Fibroblast of villous mesenchyme (primary cell): Measurements from ENCODE around the gene UCK1. TPM values are rescaled to one million over a fixed set of nuclear protein-coding genes. Genes with fewer than 3 reads are reported as not detected.
"Not testable (repeated sequence)": the region's sequence is repeated elsewhere in the genome, so short reads cannot be mapped to it uniquely, and the experiment has no call there.

Experiments used
- DNase-seq: peaks from one replicate; pipeline ENCODE4 v3.0.0-alpha.2; 2010; ENCODE audit warnings: low read depth
- H3K4me3 ChIP-seq: 2 replicates; pipeline ENCODE4 v1.5.1; 2011; ENCODE audit warnings: low read depth, mild to moderate bottlenecking, low read length
- total RNA-seq: library from RNA; depleted of rRNA; stranded (reverse); fragments of >200 nt; gene quantifications from 2 replicates; pipeline ENCODE4 v1.2.3, GENCODE V29; 2012
- TF ChIP-seq, protein P1 (sequence below): IDR thresholded peaks from 2 replicates; pipeline ENCODE4 v1.5.1; 2012; ENCODE audit warnings: low read depth, mild to moderate bottlenecking, low read length; ENCODE audit not compliant: insufficient read depth

The UCK1 gene
- total RNA-seq, 1 donor: 28.5 TPM

DNA sequence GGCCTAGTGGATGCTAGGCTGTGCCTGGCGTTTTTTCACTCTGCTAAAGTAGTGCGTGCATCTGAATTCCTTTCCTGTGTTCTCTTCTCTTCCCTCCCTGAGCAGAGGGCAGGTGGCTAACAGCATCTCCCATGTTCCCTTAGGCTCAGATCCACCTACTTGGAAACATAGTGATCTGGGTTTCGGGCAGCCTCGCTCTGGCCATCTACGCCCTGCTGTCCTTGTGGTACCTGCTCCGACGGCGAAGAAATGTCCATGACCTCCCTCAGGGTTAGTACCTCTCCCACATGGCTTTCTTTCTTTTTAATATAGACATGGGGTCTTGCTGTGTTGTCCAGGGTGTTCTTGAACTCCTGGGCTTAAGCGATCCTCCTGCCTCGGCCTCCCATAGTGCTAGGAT, 9.9 kb downstream of the UCK1 start:
- no peak overlapping the region for H3K4me3 ChIP-seq
- no peak for DNase-seq
- TF ChIP-seq, protein P1, sequence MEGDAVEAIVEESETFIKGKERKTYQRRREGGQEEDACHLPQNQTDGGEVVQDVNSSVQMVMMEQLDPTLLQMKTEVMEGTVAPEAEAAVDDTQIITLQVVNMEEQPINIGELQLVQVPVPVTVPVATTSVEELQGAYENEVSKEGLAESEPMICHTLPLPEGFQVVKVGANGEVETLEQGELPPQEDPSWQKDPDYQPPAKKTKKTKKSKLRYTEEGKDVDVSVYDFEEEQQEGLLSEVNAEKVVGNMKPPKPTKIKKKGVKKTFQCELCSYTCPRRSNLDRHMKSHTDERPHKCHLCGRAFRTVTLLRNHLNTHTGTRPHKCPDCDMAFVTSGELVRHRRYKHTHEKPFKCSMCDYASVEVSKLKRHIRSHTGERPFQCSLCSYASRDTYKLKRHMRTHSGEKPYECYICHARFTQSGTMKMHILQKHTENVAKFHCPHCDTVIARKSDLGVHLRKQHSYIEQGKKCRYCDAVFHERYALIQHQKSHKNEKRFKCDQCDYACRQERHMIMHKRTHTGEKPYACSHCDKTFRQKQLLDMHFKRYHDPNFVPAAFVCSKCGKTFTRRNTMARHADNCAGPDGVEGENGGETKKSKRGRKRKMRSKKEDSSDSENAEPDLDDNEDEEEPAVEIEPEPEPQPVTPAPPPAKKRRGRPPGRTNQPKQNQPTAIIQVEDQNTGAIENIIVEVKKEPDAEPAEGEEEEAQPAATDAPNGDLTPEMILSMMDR: no peak

DNA sequence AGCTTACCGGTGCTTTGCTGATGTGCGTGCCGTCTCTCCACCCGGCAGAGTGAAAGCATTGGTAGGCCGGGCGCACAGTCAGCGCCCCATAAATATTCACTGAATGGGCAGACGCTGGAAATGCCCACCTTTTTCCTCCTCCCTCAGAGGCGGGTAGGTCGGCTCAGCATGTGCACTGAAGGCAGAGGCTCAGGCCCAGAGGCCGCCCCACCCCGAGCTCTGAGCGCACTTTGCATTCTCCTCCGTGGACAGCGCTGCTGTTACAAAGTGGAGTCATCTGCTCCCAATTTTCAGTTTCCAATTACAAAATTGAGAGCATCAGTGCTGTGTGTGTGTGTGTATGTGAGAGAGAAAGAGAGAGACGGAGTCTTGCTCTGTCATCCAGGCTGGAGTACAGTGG, 10.6 kb downstream of the UCK1 start:
- DNase-seq: no peak
- TF ChIP-seq, protein P1: no peak
- H3K4me3 ChIP-seq: no peak overlapping the region

DNA sequence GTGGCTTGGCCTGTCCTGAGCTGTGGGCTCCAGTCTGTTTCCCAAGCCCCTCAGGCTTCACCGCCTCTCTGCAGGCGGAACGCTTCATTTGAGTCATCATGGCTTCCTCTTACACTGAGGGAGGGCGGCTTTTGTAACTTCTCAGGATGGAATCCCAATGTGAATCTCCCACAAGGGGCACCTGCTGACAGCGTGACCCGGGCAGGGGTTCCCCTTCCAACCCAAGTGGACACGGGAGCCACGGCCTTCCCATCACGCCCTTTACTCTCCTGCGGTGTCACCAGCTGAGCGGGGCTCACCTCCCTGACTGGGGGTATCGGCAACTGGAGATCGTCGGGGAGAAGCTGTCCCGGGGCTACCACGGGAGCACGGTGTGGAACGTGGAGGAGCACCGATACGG, 12.5 kb downstream of the UCK1 start:
- TF ChIP-seq, protein P1: no peak
- DNase-seq: no peak
- H3K4me3 ChIP-seq: no peak overlapping the region

DNA sequence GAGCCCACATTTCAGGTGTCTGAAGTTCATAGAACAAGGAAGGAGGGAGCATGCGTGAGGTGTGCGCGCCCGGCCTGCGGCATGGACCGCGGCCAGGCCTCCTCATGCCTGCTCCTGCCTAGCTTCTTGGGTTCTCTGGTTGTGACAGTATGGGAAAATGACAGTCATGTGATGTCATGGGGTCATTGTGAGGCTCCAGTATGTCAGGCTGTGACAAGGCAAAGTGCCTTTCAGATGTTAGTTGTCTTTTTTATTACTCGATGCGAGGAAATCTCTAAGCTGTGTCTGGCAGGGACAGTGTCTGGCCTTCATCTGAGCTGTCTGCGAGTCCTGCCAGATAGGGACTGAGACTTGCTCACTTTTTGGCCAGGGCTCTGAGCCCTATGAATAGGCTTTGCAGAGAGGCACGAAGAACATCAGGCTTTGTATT, 13.3 kb downstream of the UCK1 start:
- DNase-seq: no peak
- H3K4me3 ChIP-seq: no peak overlapping the region
- TF ChIP-seq, protein P1: no peak

DNA sequence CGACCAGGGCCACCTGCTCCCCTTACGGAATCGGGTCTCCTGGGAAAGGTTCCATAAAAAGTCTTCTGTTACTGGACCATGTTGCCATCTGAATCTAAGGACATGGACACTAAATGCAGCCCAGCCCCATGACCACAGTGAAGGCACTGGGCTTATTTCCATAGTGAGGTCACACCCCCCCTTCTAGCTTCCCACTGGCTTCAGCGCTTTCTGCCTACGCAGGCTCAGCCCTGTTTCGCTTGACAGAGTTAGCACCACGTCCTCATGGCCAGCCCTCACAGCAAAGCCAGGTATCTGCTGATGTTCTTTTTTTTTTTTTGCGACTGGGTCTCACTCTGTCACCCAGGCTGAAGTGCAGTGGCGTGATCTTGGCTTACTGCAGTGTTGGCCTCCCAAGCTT, 14.1 kb downstream of the UCK1 start:
- no peak for DNase-seq
- no peak overlapping the region for H3K4me3 ChIP-seq
- TF ChIP-seq, protein P1: no peak

DNA sequence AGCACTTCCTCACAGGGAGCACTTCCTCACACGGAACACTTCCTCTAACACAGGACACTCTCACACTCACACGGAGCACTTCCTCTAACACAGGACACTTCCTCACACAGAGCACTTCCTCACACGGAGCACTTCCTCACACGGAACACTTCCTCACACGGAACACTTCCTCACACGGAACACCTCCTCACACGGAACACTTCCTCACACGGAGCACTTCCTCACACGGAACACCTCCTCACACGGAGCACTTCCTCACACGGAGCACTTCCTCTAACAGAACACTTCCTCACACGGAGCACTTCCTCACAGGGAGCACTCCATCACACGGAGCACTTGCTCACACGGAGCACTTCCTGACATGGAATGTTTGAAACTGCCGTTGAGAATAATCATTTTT, 15.0 kb downstream of the UCK1 start:
- no peak for DNase-seq
- H3K4me3 ChIP-seq: no peak overlapping the region
- TF ChIP-seq, protein P1: no peak

DNA sequence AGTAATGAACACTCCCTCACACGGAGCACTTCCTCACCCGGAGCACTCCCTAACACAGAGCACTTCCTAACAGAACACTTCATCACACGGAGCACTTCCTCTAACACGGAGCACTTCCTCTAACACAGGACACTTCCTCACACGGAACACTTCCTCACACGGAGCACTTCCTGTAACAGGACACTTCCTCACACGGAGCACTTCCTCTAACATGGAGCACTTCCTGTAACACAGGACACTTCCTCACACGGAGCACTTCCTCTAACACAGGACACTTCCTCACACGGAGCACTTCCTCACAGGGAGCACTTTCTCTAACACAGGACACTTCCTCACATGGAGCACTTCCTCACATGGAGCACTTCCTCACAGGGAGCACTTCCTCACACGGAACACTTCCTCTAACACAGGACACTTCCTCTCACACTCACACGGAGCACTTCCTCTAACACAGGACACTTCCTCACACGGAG, 15.5 kb downstream of the UCK1 start:
- not testable (repeated sequence) for H3K4me3 ChIP-seq, DNase-seq
